ENCODE results near the gene RGS3. TPM values are rescaled to one million over a fixed set of nuclear protein-coding genes. Genes with fewer than 3 reads are reported as not detected.
A peak's percentile ranks its signal among the peaks of the same experiment; 100 is the strongest.

RGS3 gene
- total RNA-seq, 1 experiment from 2014 or later = 39.4 TPM

GRCh38 chr9:113479174-113479621 is 15.7 kb downstream of the RGS3 start (continued):
- TF ChIP-seq ZBTB33 (IDR thresholded peaks at IDR 0.05; ENCODE audit: extremely low read depth, insufficient replicate concordance, low read length) (no peak), ELF1 (IDR thresholded peaks at IDR 0.05; ENCODE audit: borderline replicate concordance, low read depth) (no peak), CEBPB (IDR thresholded peaks at IDR 0.05; ENCODE audit: low read depth) (no peak), EZH2 (IDR thresholded peaks at IDR 0.05) (no peak), MAX (IDR thresholded peaks at IDR 0.05) (no peak)

GRCh38 chr9:113480612-113481011 is 17.1 kb downstream of the RGS3 start:
- no peak for TF ChIP-seq POLR2A (IDR thresholded peaks at IDR 0.05; ENCODE audit: borderline replicate concordance, extremely low read depth, insufficient read depth, insufficient read length)
- no peak for TF ChIP-seq EGR1 (IDR thresholded peaks at IDR 0.05; ENCODE audit: low read depth)
- no peak for TF ChIP-seq YY1 (IDR thresholded peaks at IDR 0.05; ENCODE audit: extremely low read depth, insufficient replicate concordance, low read depth, low read length)
- TF ChIP-seq ELF1 (IDR thresholded peaks at IDR 0.05; ENCODE audit: borderline replicate concordance, low read depth) = no peak
- TF ChIP-seq JUND (IDR thresholded peaks at IDR 0.05) = no peak
- no peak for TF ChIP-seq SP1 (IDR thresholded peaks at IDR 0.05; ENCODE audit: low read depth)
- no peak for TF ChIP-seq EZH2phosphoT487 (IDR thresholded peaks at IDR 0.05; ENCODE audit: borderline replicate concordance)
- no peak for TF ChIP-seq CBX3 (IDR thresholded peaks at IDR 0.05; ENCODE audit: low read depth)
- TF ChIP-seq POLR2AphosphoS5 (IDR thresholded peaks at IDR 0.05; ENCODE audit: low read depth, low read length) = no peak
- TF ChIP-seq ZFX (IDR thresholded peaks at IDR 0.05) = no peak
- no peak for TF ChIP-seq ZBTB33 (IDR thresholded peaks at IDR 0.05; ENCODE audit: extremely low read depth, insufficient replicate concordance, low read length)
- no peak for TF ChIP-seq FOSL1 (IDR thresholded peaks at IDR 0.05; ENCODE audit: low read depth)
- TF ChIP-seq REST (IDR thresholded peaks at IDR 0.05; ENCODE audit: low read depth) = no peak
- TF ChIP-seq ZNF274 (IDR thresholded peaks at IDR 0.05; ENCODE audit: low read depth, low read length) = no peak
- TF ChIP-seq EZH2 (IDR thresholded peaks at IDR 0.05) = no peak
- no peak for TF ChIP-seq RAD21 (IDR thresholded peaks at IDR 0.05; ENCODE audit: low read depth)
- no peak for TF ChIP-seq MAX (IDR thresholded peaks at IDR 0.05)
- no peak for TF ChIP-seq SRF (IDR thresholded peaks at IDR 0.05; ENCODE audit: low read depth)
- POLR2A ChIA-PET = no interaction called here

More at GRCh38 chr9:113480612-113481011, 17.1 kb downstream of the RGS3 start:
- Histone ChIP-seq H3K4me1 (ENCODE audit: control insufficient read depth in 1 of 2, insufficient read depth in 2 of 2, low read length in 2 of 2) (peaks cover 0 to 7% of the 10 kb centered on the region in 2 experiments; a peak in 1 of 4 replicates), H3K79me2 (ENCODE audit: insufficient read depth, low read length) (peaks cover 59% of the 10 kb centered on the region), H3K27ac (ENCODE audit: low read depth, low read length) (no peak overlapping the region), H3K4me2 (ENCODE audit: low read length) (no peak overlapping the region), H3K36me3 (ENCODE audit: control insufficient read depth in 1 of 2, insufficient read depth in 2 of 2, low read length in 2 of 2) (peaks cover 22 to 38% of the 10 kb centered on the region in 2 experiments; a peak in 3 of 4 replicates), H3K9me2 (ENCODE audit: insufficient read depth) (no peaks in the 10 kb centered on the region), H2AFZ (ENCODE audit: low read depth, low read length, poor library complexity, severe bottlenecking) (no peak overlapping the region), H3K4me3 (replicated peaks in 1 of 2; ENCODE audit: low read depth in 1 of 2, low read length in 2 of 2) (no peak overlapping the region), H3K27me3 (ENCODE audit: insufficient read depth, low read length) (no peaks in the 10 kb centered on the region), H4K20me1 (ENCODE audit: insufficient read depth) (0 out of 2 replicates have a peak, but pooled peaks cover 4% of the 10 kb centered on the region), H3K9ac (ENCODE audit: low read length) (no peak overlapping the region), H3K9me3 (ENCODE audit: control insufficient read depth in 1 of 2, insufficient read depth in 1 of 2, low read depth in 1 of 2, low read length in 2 of 2) (no peaks in the 10 kb centered on the region)
- ChIA-PET RAD21 (ENCODE audit: low non-redundant PET in 1 of 2, low total read pairs in 2 of 2, uncharacterized antibody in 2 of 2, unreplicated experiment in 2 of 2) (no interaction called here), CTCF (no interaction called here)
- TSS peak; percentile 11 for BruUV-seq (replicated peaks)
- intact Hi-C loops (cut with micrococcal nuclease) = no loop called here
- ATAC-seq = no peak
- no peak for DNase-seq (ENCODE audit: low read depth, low spot score)
